Dedifferentiated amniotic fluid mesenchymal stem cell (primary cell): Measurements from ENCODE around the gene CCSER2.
"Not testable (repeated sequence)": the region's sequence is repeated elsewhere in the genome, so short reads cannot be mapped to it uniquely, and the experiment has no call there.

Experiments
- DNase-seq: peaks from one replicate; pipeline ENCODE4 v3.0.0-alpha.2; 2016; ENCODE audit errors: extremely low spot score

The CCSER2 gene

DNA sequence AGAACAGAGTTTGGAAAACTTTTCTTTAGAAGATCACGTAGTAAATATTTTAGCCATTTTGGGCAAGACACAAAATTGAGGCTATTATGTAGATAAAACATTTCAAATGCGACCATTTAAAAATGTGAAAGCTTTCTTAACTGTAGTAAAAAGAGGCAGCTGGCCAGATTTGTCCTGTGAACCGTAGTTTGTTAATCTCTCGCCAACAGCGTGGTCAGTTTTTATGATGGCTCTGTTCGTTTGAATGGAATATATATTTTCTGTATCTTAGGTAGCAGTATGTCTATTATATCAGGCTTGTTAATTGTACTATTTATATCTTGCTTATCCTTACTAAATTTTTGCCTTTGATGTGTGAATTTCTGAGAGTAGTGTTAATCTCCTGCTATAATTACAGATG is 124.9 kb downstream of the CCSER2 start:
- DNase-seq: no peak

DNA sequence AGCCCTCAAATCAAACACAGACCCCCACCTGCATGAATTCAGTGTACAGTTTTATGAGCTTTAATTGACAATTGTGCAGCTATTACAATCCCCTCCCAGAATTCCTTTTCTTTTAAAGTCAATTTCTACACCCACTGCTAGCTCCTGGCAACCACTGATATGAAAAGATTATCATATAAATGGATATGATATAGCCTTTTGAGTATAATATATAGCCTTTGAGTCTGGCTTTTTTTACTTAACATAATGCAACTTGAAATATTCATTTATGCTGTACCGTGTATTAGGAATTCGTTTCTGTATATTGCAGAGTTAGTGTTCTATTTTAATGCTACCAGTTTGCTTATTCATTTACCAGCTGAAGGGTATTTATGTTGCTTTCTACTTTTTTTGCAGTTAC is 127.7 kb downstream of the CCSER2 start:
- DNase-seq: no peak

DNA sequence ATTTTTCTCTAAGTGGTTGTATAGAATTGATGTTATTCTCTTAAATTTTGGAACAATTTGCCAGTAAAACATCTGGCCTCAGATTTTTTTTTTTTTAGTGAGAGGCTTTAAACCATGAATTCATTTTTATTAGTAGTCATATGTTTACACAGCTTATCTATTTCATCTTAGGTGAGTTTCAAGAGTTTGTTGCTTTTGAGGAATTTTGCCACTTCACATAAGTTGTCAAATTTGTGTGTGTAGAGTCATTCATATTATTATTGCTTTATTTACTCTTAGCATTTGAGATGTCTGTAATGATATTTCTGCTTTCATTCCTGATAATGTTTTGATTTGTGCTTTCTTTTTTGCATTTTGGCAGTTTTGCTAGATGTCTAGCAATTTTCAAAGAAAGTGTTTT is 132.1 kb downstream of the CCSER2 start:
- DNase-seq: no peak

DNA sequence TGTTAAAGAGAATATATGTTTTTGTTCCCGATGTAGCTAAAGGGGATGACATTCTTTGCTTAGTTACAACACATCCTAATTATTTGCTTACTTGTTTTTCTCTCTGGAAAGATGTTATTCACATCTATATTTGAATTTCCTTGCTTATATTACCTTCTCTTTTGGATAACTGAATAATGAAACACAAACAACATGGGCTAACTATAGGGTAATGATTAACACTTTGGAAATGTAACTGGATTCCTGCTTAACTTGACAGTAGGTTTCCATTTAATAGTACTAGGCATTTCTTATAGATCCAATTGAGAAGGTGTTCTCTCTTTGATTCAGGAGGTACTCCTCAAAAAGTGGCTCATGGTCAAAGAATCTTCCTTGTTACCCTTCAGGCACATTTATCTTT is 141.1 kb downstream of the CCSER2 start:
- no peak for DNase-seq

DNA sequence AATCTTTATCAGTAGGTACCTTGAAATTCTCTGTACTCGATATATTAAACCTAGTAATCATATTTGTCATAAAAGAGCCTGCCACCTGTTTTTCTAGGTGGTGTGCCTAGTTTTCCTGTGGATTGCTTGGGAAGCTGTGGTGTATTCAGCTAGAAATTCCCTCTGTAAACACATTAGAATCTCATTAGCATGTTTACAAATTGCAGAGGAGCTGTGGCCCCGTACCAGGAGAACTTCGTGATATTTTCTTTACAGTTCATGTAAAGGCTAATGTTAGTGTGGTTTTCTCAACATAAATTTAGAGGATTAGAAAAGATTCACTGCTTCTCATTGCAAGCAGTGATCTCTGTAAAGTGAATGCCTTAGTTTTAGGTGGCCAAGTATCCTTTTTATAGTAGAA is 144.7 kb downstream of the CCSER2 start:
- no peak for DNase-seq

DNA sequence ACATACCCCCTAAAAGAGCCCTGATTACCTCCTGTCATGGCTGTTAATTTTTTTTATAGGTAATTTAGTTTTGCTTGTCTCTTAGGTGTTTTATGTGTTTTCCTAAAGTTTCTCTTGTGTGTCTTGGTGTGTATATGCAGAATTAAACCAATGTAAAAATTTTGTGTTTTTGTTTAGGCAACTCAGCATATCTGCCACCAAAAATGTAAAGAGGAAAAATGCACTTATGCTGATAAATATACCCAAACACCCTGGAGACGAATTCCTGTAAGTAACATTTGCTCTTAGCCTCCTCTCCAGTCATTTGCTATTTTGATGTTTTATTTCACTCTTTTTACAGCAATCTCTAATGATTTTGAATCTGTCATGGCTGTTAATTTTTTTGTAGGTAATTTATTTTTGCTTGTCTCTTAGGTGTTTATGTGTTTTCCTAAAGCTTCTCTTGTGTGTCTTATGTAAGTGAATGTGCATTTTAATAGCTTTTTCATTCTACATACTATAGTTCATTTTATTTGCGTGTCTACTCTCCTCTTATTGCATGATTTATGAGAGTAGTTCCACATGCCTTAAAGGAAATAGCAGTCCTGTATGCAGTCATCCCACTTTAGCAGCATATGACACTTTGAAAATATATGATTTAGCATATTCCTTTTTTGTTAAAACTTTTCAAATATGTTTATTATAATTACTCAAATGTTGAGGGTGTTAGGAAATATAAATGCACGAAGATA is 149.2 kb downstream of the CCSER2 start:
- DNase-seq: no peak

DNA sequence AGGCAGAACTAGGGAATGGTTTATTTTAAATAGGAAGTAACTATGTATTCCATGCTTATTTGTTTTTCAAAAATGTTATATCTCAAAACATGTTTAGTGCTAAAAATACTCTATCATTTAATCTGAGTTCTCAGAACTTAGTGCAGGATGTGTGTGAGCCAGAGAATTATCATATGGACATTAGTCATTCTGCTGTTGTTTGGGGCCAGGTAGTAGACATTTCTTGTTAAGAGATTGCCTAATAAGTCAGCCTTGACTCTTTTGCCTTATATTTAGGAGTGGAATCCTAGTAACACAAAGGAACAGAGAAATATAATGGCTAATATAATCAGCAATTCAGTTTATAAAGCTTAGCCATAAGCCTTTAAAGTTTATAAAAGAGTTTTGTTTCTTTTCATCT is 149.8 kb downstream of the CCSER2 start:
- DNase-seq: no peak

- no peak for DNase-seq
Observed at GRCh38 chr10:84478679-84479078, 150.3 kb downstream of the CCSER2 start.

DNA sequence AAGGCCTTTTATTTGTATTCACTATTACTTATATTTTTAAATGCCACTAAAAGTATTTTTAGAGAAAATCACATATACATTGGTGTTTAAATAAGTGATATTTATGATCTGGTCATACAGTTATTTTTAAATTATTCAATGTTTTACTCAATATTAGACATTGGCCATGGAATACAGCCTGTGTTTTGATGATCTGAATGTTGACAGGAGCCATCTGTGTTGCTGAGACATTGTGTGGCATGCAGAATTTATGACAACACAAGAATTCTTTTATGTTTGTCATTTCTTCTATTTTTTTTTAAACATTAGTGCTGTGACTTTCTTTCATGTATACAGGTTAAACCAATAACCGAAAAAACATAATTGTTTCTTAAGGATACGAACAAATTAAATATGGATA is 156.2 kb downstream of the CCSER2 start:
- DNase-seq: no peak

DNA sequence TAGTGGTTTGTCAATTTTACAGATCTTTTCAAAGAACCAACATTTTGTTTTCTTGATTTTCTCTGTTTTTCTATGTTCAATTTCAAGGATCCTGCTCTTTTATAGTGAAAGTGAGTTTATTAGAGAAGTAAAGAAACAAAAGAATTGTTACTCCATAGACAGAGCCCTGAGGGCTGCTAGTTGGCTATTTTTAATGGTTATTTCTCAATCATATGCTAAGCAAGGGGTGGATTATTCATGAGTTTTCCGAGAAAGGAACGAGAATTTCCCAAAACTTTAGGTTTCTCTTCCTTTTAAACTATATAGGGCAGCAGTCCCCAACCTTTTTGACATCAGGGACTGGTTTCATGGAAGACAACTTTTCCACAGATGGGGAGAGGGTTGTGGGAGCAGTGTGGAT is 165.0 kb downstream of the CCSER2 start:
- no peak for DNase-seq

DNA sequence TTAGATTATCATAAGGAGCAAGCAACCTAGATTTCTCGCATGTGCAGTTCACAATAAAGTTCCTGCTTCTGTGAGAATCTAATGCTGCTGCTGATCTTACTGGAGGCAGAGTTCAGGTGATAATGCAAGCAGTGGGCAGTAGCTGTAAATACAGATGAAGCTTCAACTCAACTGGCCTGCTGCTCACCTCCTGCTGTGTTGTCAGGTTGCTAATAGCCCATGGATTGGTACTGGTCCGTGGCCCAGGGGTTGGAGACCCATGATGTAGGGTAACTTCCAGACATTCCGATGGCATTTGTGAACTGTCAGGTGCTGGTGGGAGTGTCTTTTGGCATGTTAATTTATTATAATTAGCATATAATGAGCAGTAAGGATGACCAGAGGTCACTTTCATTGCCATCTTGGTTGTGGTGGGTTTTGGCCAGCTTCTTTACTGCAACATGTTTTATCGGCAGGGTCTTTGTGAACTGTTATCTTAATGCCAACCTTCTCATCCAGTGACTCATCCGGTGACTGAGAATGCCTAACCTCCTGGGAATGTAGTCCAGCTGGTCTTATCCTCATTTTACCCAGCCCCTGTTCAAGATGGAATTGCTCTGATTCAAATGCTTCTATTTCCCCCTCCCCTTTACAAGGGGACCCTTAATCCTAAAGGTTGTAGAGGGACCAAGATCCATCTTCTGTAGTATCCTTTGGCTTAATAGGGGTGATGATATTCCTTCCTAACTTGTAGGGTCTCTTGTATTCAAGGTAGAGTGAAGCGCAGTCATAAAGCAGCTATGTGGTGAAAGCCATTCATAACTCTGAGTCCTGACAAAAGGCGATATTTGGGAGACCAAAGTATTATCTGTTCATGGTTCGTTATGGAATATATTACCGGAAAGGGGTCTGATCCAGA is 165.8 kb downstream of the CCSER2 start:
- DNase-seq: no peak

GRCh38 chr10:84494849-84495180 is 166.4 kb downstream of the CCSER2 start:
- DNase-seq: no peak

DNA sequence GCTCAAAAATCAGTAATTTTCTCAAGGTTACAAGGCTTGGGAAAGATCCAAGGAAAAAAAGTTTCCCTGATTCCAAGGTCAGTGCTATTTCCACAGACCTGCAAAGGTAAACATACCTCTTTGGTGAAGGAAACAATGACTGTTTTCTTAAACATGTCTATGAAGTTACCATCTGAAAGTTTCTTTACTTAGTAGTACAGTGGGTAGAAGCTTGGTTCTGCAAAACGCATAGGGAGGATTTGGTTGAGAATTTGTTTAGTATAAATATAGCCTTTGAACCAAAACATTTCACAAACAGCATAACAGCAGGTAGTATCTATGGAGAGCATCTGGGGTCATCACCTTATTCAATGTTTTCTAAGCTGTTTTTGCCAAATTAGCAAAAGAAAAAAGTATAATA is 169.6 kb downstream of the CCSER2 start:
- no peak for DNase-seq

GRCh38 chr10:84499039-84499438 is 170.7 kb downstream of the CCSER2 start:
- not testable (repeated sequence) for DNase-seq

GRCh38 chr10:84499846-84500245 is 171.5 kb downstream of the CCSER2 start:
- no peak for DNase-seq

DNA sequence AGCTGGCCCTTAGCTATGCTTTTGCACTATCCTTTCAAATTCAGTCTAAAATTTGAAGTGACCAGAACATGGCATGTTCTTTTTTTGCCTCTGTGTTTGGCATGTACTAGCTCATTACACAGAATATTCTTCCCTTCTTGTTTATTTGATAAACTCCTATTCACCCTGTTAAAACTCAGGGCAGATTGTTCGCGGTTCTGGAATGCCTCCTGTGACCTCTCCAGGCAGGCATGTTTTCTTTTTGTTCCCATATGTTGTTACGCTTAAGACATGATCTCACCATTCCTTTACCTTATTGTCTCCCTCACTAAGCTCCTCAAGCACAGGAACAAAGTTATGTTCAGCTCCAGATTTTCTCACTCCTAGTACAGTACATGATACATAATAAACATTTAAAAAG is 181.7 kb downstream of the CCSER2 start:
- DNase-seq: peak; percentile 28

DNA sequence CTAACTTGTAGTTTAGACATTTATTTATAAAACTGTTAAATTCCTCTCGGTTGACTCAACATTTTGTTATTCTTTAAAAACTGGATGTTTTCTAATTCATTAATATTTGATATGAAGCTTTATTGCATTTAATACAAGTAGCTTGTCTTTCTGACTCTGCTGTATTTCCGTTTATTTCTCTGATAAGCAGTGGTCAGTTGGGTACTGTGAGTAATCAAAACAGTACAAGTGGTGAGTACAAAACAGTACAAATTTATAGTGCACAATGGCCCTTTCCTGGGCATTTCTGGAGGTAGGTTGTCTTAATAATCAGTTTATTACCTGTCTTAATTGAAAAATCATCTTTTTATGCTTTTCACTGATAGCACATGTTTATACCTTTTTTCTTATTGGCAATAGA is 182.7 kb downstream of the CCSER2 start:
- no peak for DNase-seq

- no peak for DNase-seq
Observed at GRCh38 chr10:84511709-84512285, 183.4 kb downstream of the CCSER2 start.

GRCh38 chr10:84517554-84517953 is 189.2 kb downstream of the CCSER2 start:
- DNase-seq: no peak

- DNase-seq: no peak
Observed at GRCh38 chr10:84519235-84519634, 190.8 kb downstream of the CCSER2 start.

- DNase-seq: no peak
Observed at GRCh38 chr10:84521013-84521412, 192.6 kb downstream of the CCSER2 start.

DNA sequence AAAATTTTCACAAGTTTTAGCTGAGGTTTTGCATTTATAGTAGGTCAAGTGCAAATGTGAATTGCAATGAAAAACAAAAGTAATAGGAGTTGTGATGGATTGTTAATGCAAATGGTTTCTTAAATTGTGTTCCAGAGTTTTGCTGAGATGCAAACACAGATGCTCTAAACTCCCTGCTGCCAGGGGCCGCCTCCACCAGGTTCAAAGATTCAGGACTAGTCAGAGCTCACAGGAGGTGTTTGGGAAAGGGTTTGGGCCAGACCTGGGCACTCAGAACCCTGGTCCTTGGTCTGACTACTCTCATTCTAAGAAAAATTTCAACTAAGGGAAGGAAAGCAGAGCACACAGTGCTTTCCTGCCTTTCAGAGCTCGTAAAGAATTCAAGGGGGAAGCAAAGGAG is 193.1 kb downstream of the CCSER2 start:
- no peak for DNase-seq
